ENCODE results near the gene PPP1R16B.

DNA sequence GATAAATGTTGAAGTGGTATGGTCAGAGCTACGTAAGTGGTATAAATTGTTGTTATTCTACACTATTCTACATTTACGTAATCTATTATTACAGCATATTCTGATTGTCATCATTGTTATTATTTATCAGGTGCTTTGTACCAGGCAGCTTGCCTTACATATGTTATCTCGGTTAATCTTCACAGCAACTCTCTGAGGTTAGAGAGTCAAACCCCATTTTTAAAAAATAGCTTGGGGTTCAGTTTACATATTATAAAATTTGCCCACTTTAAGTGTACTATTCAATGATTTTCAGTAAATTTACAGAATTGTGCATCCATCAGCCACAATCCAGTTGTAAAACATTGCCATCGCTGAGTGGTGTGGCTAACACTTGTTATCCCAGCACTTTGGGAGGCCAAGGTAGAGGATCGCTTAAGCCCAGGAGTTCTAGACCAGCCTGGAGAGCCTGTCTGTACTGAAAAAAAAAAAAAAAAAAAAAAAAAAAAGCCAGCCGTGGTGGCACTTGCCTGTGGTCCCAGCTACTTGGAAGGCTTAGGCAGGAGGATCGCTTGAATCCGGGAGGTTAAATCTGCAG, 35.5 kb downstream of the PPP1R16B start:
- TF ChIP-seq POLR2A (IDR thresholded peaks at IDR 0.05) = no peak
- TF ChIP-seq, protein P1, sequence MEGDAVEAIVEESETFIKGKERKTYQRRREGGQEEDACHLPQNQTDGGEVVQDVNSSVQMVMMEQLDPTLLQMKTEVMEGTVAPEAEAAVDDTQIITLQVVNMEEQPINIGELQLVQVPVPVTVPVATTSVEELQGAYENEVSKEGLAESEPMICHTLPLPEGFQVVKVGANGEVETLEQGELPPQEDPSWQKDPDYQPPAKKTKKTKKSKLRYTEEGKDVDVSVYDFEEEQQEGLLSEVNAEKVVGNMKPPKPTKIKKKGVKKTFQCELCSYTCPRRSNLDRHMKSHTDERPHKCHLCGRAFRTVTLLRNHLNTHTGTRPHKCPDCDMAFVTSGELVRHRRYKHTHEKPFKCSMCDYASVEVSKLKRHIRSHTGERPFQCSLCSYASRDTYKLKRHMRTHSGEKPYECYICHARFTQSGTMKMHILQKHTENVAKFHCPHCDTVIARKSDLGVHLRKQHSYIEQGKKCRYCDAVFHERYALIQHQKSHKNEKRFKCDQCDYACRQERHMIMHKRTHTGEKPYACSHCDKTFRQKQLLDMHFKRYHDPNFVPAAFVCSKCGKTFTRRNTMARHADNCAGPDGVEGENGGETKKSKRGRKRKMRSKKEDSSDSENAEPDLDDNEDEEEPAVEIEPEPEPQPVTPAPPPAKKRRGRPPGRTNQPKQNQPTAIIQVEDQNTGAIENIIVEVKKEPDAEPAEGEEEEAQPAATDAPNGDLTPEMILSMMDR (IDR thresholded peaks at IDR 0.05) = no peak
